Colonic mucosa (tissue), 4 donors: ENCODE results near the gene NKAIN2. TPM values are rescaled to one million over a fixed set of nuclear protein-coding genes. Genes with fewer than 3 reads are reported as not detected.

Experiments used
- DNase-seq: peaks from one replicate; pipeline ENCODE4 v3.0.0-alpha.2; 2020
- H3K27ac ChIP-seq: fragments of 200-600 bp; one replicate; pipeline ENCODE4 v1.8.0; 2021
- H3K27me3 ChIP-seq: fragments of 200-600 bp; one replicate; pipeline ENCODE4 v1.8.0; 2021
- H3K36me3 ChIP-seq: fragments of 200-600 bp; one replicate; pipeline ENCODE4 v1.8.0; 2021
- H3K4me1 ChIP-seq: fragments of 200-600 bp; one replicate; pipeline ENCODE4 v1.8.0; 2021; ENCODE audit warnings: mild to moderate bottlenecking
- H3K4me3 ChIP-seq: fragments of 200-600 bp; one replicate; pipeline ENCODE4 v1.8.0; 2021
- H3K9ac ChIP-seq, 2 donors: one replicate each; pipeline ENCODE4 v1.7.0; 2013; ENCODE audit warnings: control low read depth in 2 of 2, low read depth in 2 of 2, low read length in 2 of 2
- H3K9me3 ChIP-seq: fragments of 200-600 bp; one replicate; pipeline ENCODE4 v1.8.0; 2021
- intact Hi-C: fragments of 100-400 bp; cut with DNase I; formaldehyde crosslinking; loops from one replicate; pipeline ENCODE4 v1.14.1; 2022
- total RNA-seq, 2 donors: library from RNA; stranded (reverse); fragmentation: NEBNext Ultra II Directional in 1 of 2; extraction: Animal tissue kit (Norgen Biotek cat#: 25700) in 1 of 2; gene quantifications; one replicate each; pipeline ENCODE4 v1.2.1, GENCODE V29; 2021
- TF ChIP-seq, protein P1 (sequence below): fragments of 200-600 bp; IDR thresholded peaks from one replicate; pipeline ENCODE4 v1.8.0; 2022; ENCODE audit warnings: antibody characterized with exemption, mild to moderate bottlenecking
- donor health status: healthy.
- donor health status: DM: no; HTN: no; CAD: no.
- donor health status: DM: no; HTN: no; CAD: no.

NKAIN2 gene
- total RNA-seq, 2 donors from 2014 or later: 0.21 TPM; not detected in 1

DNA sequence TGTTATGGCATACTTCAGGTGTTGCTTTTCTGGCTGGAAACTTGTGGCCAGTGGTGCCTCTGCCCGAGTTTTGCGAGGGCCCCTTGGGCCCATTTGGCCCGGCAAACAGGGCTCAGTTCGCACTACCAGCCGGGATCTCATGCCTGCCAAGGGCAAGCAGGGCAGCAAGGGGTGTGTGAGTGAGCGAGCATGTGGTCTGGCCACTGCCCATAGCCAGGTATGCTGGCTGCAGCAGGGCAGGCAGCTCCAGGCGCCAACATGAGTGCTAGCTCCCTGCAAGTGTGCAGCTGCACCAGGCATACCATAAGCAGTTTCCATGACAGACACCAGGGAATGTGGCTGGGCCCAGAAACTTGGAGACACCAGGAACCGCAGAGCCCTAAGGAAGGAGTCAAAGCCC, 389.5 kb downstream of the NKAIN2 start:
- intact Hi-C loops: no loop called here
- DNase-seq: no peak

DNA sequence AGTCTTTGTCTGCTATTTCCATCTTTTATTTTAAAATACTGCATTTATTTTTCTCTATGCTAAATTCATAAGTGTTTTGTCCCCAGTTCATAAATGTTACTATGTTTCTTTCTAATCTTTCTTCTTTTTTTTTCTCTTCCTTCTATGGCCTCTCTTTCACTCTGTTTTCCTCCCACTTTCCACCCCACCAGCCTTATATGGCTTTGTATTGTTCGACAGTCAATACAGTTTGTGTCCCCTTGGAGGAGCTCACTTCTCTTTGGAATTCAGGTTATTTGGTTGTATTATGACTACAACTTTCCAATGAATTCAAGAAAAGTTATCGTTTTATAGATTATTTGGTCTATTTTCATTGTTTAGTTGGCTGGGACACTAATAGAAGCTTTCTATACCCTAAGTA, 393.5 kb downstream of the NKAIN2 start:
- TF ChIP-seq, protein P1, sequence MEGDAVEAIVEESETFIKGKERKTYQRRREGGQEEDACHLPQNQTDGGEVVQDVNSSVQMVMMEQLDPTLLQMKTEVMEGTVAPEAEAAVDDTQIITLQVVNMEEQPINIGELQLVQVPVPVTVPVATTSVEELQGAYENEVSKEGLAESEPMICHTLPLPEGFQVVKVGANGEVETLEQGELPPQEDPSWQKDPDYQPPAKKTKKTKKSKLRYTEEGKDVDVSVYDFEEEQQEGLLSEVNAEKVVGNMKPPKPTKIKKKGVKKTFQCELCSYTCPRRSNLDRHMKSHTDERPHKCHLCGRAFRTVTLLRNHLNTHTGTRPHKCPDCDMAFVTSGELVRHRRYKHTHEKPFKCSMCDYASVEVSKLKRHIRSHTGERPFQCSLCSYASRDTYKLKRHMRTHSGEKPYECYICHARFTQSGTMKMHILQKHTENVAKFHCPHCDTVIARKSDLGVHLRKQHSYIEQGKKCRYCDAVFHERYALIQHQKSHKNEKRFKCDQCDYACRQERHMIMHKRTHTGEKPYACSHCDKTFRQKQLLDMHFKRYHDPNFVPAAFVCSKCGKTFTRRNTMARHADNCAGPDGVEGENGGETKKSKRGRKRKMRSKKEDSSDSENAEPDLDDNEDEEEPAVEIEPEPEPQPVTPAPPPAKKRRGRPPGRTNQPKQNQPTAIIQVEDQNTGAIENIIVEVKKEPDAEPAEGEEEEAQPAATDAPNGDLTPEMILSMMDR: no peak
- Histone ChIP-seq H3K27ac (no peak overlapping the region), H3K4me1 (no peaks in the 10 kb centered on the region), H3K4me3 (no peak overlapping the region), H3K9me3 (no peaks in the 10 kb centered on the region), H3K9ac (no peak overlapping the region), H3K27me3 (no peaks in the 10 kb centered on the region), H3K36me3 (no peaks in the 10 kb centered on the region)
- intact Hi-C loops: no loop called here
- DNase-seq: no peak

More for the DNA sequence above, 389.5 kb downstream of the NKAIN2 start:
- Histone ChIP-seq H3K9ac (no peak overlapping the region), H3K4me1 (no peaks in the 10 kb centered on the region), H3K4me3 (no peak overlapping the region), H3K36me3 (no peaks in the 10 kb centered on the region), H3K27ac (no peak overlapping the region), H3K9me3 (no peaks in the 10 kb centered on the region), H3K27me3 (no peaks in the 10 kb centered on the region)
- TF ChIP-seq, protein P1: no peak

DNA sequence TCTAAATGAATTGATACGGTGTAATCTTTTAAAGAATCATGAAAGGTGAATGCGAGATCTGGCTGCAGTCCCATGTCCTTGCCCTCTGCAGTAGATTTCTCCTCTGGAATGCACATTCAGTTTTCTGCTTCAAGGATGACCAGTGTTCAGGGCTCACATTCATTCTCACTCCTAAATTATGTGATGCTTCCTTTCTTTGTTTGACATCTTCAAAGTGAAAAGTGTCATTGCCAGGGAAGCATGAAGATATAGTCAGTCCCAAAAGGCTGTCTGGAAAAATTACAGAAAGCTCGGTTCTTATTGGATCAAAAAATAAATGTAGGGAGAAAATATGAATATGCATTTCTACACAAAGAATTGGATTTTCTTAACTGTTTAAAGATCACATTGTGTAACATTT, 395.6 kb downstream of the NKAIN2 start:
- Histone ChIP-seq H3K9ac (no peak overlapping the region), H3K27ac (no peak overlapping the region), H3K27me3 (no peaks in the 10 kb centered on the region), H3K4me1 (no peaks in the 10 kb centered on the region), H3K4me3 (no peak overlapping the region), H3K36me3 (no peaks in the 10 kb centered on the region), H3K9me3 (no peaks in the 10 kb centered on the region)
- DNase-seq: no peak
- intact Hi-C loops: no loop called here
- TF ChIP-seq, protein P1: no peak

DNA sequence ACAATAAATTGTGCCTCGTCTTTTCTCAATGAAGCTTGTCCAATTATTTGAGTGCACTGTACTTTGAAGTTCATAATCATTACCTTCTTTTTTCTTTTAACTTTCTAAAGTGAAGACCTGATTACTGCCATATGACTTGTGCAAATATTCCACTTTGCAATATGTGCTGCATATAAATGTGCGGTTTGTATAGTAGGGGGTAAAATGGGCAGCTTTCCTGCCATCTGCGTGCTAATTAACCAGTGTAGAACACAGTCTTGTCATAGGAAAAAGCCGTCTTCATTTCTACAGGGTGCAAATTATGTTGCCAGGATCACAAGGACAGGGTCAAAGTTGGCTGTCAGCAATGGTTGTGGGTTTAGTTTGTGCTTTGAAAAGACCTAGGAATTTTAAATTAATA, 397.0 kb downstream of the NKAIN2 start:
- intact Hi-C loops: no loop called here
- Histone ChIP-seq H3K9ac (no peak overlapping the region), H3K4me3 (no peak overlapping the region), H3K36me3 (no peaks in the 10 kb centered on the region), H3K27ac (no peak overlapping the region), H3K4me1 (no peaks in the 10 kb centered on the region), H3K27me3 (no peaks in the 10 kb centered on the region), H3K9me3 (no peaks in the 10 kb centered on the region)
- DNase-seq: no peak
- TF ChIP-seq, protein P1: no peak

GRCh38 chr6:124203101-124203811, 399.6 kb downstream of the NKAIN2 start:
- no peak for DNase-seq
- Histone ChIP-seq H3K4me3 (no peak overlapping the region), H3K9ac (no peak overlapping the region), H3K27ac (no peak overlapping the region), H3K36me3 (no peaks in the 10 kb centered on the region), H3K27me3 (no peaks in the 10 kb centered on the region), H3K9me3 (no peaks in the 10 kb centered on the region), H3K4me1 (no peaks in the 10 kb centered on the region)
- intact Hi-C loops: no loop called here
- TF ChIP-seq, protein P1: no peak
